Measurements from ENCODE around the gene AFF3. TPM values are rescaled to one million over a fixed set of nuclear protein-coding genes. Genes with fewer than 3 reads are reported as not detected.

Gene AFF3
- total and polyA plus RNA-seq, 12 donors, result 0.39 to 16.9 (median 7.0) TPM

- ATAC-seq (no peak), DNase-seq (no peak)
- no peak for TF ChIP-seq CTCF (IDR thresholded peaks at IDR 0.05)
- 86 to 90% methylated on average over 14 of the region's 14 CpGs for WGBS, 2 donors
- Histone ChIP-seq H3K4me1 (peaks cover 0 to 48% (median 11%) of the 10 kb centered on the region in 9 donors), H3K27ac (peak overlapping the region in 4 of 10 donors; percentile 19 to 52 (median 22)), H3K9me3 (no peaks in the 10 kb centered on the region), H3K4me3 (no peak overlapping the region), H3K36me3 (no peaks in the 10 kb centered on the region), H3K27me3 (no peaks in the 10 kb centered on the region)
- intact Hi-C loops (cut with DNase I), result loop anchor here in 1 of 10 donors (10.0 kb wide), 1 partner anchor 66 kb away; no protein-coding TSS in a partner anchor
Measured at GRCh38 chr2:99700482-99701398, 441.6 kb downstream of the AFF3 start.

- ATAC-seq (no peak), DNase-seq (no peak)
- no peak for TF ChIP-seq CTCF (IDR thresholded peaks at IDR 0.05)
- peak overlapping the region in 4 of 10 donors; percentile 22 to 73 (median 32) for H3K27ac ChIP-seq
- no peak overlapping the region for H3K4me3 ChIP-seq
- H3K4me1 ChIP-seq, result peaks cover 0 to 50% (median 12%) of the 10 kb centered on the region in 9 donors
- no peaks in the 10 kb centered on the region for H3K9me3 ChIP-seq
- no peaks in the 10 kb centered on the region for H3K36me3 ChIP-seq
- WGBS, 2 donors, result 90 to 94% methylated on average over 2 of the region's 2 CpGs
- intact Hi-C loops (cut with DNase I), result loop anchor here in 1 of 10 donors (10.0 kb wide), 1 partner anchor 54 kb away; no protein-coding TSS in a partner anchor
- no peaks in the 10 kb centered on the region for H3K27me3 ChIP-seq
Measured at GRCh38 chr2:99698896-99699295, 443.5 kb downstream of the AFF3 start.

- Histone ChIP-seq H3K4me1 (peaks cover 0 to 49% (median 12%) of the 10 kb centered on the region in 9 donors), H3K9me3 (no peaks in the 10 kb centered on the region), H3K27ac (peak overlapping the region in 6 of 10 donors; percentile 2 to 73 (median 34)), H3K27me3 (no peaks in the 10 kb centered on the region), H3K4me3 (no peak overlapping the region), H3K36me3 (no peaks in the 10 kb centered on the region)
- DNase-seq, result peak; percentile 27 to 28
- TF ChIP-seq CTCF (IDR thresholded peaks at IDR 0.05), result no peak
- intact Hi-C loops (cut with DNase I), result loop anchor here in 1 of 10 donors (10.0 kb wide), 1 partner anchor 53 kb away; no protein-coding TSS in a partner anchor
- peak; percentile 78 to 93 (median 83) for ATAC-seq
Measured at GRCh38 chr2:99697811-99698568, 444.4 kb downstream of the AFF3 start.

- intact Hi-C loops (cut with DNase I), result loop anchor here in 1 of 10 donors (10.0 kb wide), 1 partner anchor 51 kb away; no protein-coding TSS in a partner anchor
- Histone ChIP-seq H3K36me3 (no peaks in the 10 kb centered on the region), H3K9me3 (no peaks in the 10 kb centered on the region), H3K27ac (peak overlapping the region in 3 of 10 donors; percentile 34 to 73 (median 36)), H3K4me3 (no peak overlapping the region), H3K27me3 (no peaks in the 10 kb centered on the region), H3K4me1 (peaks cover 3 to 62% (median 27%) of the 10 kb centered on the region in 9 donors)
- DNase-seq (no peak), ATAC-seq (no peak)
- TF ChIP-seq CTCF (IDR thresholded peaks at IDR 0.05), result no peak
Measured at GRCh38 chr2:99695944-99696253, 446.5 kb downstream of the AFF3 start.
